ENCODE measurements around the gene ACTN3. TPM values are rescaled to one million over a fixed set of nuclear protein-coding genes. Genes with fewer than 3 reads are reported as not detected.
"Not testable (repeated sequence)": the region's sequence is repeated elsewhere in the genome, so short reads cannot be mapped to it uniquely, and the experiment has no call there.

ACTN3 gene
- total RNA-seq, 2 donors from 2014 or later = 0.12 to 0.73 TPM

DNA sequence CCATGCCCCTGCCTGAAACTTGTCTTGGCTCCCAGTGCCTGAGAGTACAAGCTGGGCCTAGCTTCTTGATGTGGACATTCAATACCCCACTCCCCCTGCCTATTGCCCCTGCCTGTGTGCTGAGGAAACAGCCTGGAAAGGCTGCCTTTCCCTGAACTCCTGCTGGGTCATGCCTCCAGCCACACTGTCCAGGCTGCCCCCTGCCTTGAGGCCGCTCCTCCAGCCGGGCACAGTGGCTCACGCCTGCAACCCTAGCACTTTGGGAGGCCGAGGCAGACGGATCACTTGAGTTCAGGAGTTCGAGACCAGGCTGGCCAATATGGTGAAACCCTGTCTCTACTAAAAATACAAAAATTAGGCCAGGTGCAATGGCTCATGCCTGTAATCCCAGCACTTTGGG lies 56.4 kb downstream of the ACTN3 start:
- no peaks in the 10 kb centered on the region for H3K27me3 Mint-ChIP-seq
- no peaks in the 10 kb centered on the region for H3K36me3 Mint-ChIP-seq
- no peaks in the 10 kb centered on the region for H3K4me1 Mint-ChIP-seq (ENCODE audit: low read depth in 2 of 2)
- no peaks in the 10 kb centered on the region for H3K9me3 Mint-ChIP-seq
- H3K27ac Mint-ChIP-seq = no peak overlapping the region
- no peak for DNase-seq (ENCODE audit: low spot score)
- H3K4me3 Mint-ChIP-seq = no peak overlapping the region
- no peak for ATAC-seq

GRCh38 chr11:66604155-66604554 lies 57.5 kb downstream of the ACTN3 start:
- no peaks in the 10 kb centered on the region for H3K4me1 Mint-ChIP-seq (ENCODE audit: low read depth in 2 of 2)
- DNase-seq (ENCODE audit: low spot score) (no peak), ATAC-seq (no peak)
- no peak overlapping the region for H3K27ac Mint-ChIP-seq
- H3K4me3 Mint-ChIP-seq = no peak overlapping the region
- H3K27me3 Mint-ChIP-seq = no peaks in the 10 kb centered on the region
- H3K36me3 Mint-ChIP-seq = no peaks in the 10 kb centered on the region
- no peaks in the 10 kb centered on the region for H3K9me3 Mint-ChIP-seq

DNA sequence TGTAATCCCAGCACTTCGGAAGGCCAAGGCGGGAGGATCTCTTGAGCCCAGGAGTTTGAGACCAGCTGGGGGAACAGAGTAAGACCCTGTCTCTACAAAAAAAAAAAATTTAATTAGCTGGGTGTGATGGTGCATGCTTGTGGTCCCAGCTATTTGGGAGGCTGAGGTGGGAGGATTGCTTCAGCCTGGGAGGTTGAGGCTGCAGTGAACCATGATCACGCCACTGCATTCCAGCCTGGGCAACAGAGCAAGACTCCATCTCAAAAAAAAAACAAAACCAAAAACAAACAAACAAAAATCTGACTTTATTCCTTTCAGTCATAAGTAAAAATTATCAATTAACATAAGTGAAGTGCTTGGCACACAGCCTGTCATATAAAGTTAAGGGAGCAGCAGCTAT lies 59.9 kb downstream of the ACTN3 start:
- not testable (repeated sequence) for DNase-seq (ENCODE audit: low spot score); ATAC-seq; H3K9me3 Mint-ChIP-seq; H3K27ac Mint-ChIP-seq; H3K27me3 Mint-ChIP-seq; H3K4me3 Mint-ChIP-seq; H3K36me3 Mint-ChIP-seq
- peaks cover 3 to 14% of the 10 kb centered on the region in 2 donors for H3K4me1 Mint-ChIP-seq (ENCODE audit: low read depth in 2 of 2)

DNA sequence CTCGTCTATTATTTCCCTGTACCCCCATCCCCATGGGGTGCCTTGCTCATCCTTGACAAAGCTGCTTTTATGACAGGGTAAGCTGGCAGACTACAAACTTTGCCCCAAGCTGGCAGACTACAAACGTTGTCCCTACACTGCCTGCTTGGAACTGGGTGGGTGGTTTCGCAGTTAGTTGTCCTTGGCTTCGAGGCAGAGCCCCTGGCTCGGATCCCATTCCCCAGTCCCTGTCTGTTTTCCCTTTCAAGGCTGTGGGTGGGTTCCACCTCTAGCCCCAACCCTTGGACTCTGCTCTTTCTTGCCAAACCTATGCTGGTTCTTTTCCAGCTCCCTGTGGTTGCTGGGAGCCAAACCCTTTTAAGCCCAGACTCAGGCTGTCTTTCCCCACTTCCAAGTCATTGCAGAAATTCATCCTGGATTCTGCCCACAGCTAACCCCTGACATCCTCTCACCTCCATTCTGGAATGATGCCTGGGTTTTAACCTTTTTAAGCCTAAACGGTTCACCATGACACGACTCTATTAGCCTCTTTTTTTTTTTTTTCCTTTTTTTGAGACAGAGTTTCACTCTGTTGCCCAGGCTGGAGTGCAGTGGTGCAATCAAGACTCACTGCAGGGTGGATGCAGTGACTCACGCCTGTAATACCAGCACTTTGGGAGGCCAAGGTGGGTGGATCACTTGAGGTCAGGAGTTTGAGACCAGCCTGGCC lies 60.6 kb downstream of the ACTN3 start:
- H3K27ac Mint-ChIP-seq = peak overlapping the region in 1 of 2 donors; percentile 39
- no peaks in the 10 kb centered on the region for H3K9me3 Mint-ChIP-seq
- no peak overlapping the region for H3K4me3 Mint-ChIP-seq
- H3K4me1 Mint-ChIP-seq (ENCODE audit: low read depth in 2 of 2) = peaks cover 3 to 14% of the 10 kb centered on the region in 2 donors
- no peaks in the 10 kb centered on the region for H3K27me3 Mint-ChIP-seq
- DNase-seq (ENCODE audit: low spot score) (no peak), ATAC-seq (no peak)
- no peaks in the 10 kb centered on the region for H3K36me3 Mint-ChIP-seq

GRCh38 chr11:66609721-66610617 lies 63.3 kb downstream of the ACTN3 start:
- peak overlapping the region; percentile 19 to 68 for H3K27ac Mint-ChIP-seq

DNA sequence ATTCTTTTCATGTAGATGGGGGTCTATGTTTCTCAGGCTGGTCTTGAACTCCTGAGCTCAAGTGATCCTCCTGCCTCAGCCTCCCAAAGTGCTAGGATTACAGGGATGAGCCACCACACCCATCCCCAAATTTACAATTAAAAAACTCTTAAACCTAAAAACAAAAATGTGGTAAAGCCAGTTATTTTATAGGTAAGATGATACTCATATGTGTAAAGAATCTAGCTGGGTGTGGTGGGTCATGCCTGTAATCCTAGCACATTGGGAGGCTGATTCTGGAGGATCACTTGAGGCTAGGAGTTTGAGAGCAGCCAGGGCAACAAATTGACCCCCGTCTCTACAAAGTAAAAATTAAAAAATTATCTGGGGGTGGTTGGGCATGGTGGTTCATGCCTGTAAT lies 65.8 kb downstream of the ACTN3 start:
- DNase-seq (ENCODE audit: low spot score) (no peak), ATAC-seq (no peak)
- peaks cover 17 to 26% of the 10 kb centered on the region in 2 donors for H3K4me1 Mint-ChIP-seq (ENCODE audit: low read depth in 2 of 2)
- H3K9me3 Mint-ChIP-seq = no peaks in the 10 kb centered on the region
- no peak overlapping the region for H3K4me3 Mint-ChIP-seq
- peaks cover under 1% of the 10 kb centered on the region for H3K36me3 Mint-ChIP-seq
- no peak overlapping the region for H3K27ac Mint-ChIP-seq
- no peaks in the 10 kb centered on the region for H3K27me3 Mint-ChIP-seq

More at GRCh38 chr11:66609721-66610617, 63.3 kb downstream of the ACTN3 start:
- ATAC-seq (no peak), DNase-seq (ENCODE audit: low spot score) (no peak)
- Mint-ChIP-seq H3K4me3 (no peak overlapping the region), H3K9me3 (no peaks in the 10 kb centered on the region), H3K4me1 (ENCODE audit: low read depth in 2 of 2) (peaks cover 3 to 14% of the 10 kb centered on the region in 2 donors), H3K36me3 (no peaks in the 10 kb centered on the region), H3K27me3 (no peaks in the 10 kb centered on the region)

Other genes starting within 250 kb of the ACTN3 start
- under 1 TPM; 0.10 to 0.59 TPM for gene CD248, start 229.9 kb upstream of the ACTN3 start, total RNA-seq
- gene RIN1, start 210.5 kb upstream of the ACTN3 start, total RNA-seq = 1 to 10 TPM in 1 of 2 donors, under 1 TPM in 1; 0.43 to 2.1 TPM
- gene BRMS1, start 201.8 kb upstream of the ACTN3 start, total RNA-seq = 10 to 100 TPM; 53.2 to 64.5 TPM
- 1 to 10 TPM; 3.5 to 5.4 TPM for gene B4GAT1, start 199.3 kb upstream of the ACTN3 start, total RNA-seq
- gene SLC29A2, start 175.1 kb upstream of the ACTN3 start, total RNA-seq = 10 to 100 TPM in 1 of 2 donors, 1 to 10 TPM in 1; 2.4 to 13.6 TPM
- gene NPAS4, start 125.9 kb upstream of the ACTN3 start, total RNA-seq = not detected
- 100 to 1,000 TPM in 1 of 2 donors, 10 to 100 TPM in 1; 58.7 to 112 TPM for gene MRPL11, start 108.1 kb upstream of the ACTN3 start, total RNA-seq
- 1 to 10 TPM; 5.4 to 6.0 TPM for gene PELI3, start 80.0 kb upstream of the ACTN3 start, total RNA-seq
- gene DPP3, start 66.5 kb upstream of the ACTN3 start, total RNA-seq = 100 to 1,000 TPM in 1 of 2 donors, 10 to 100 TPM in 1; 77.4 to 122 TPM
- gene BBS1, start 36.3 kb upstream of the ACTN3 start, total RNA-seq = 10 to 100 TPM; 20.5 to 21.7 TPM
- 10 to 100 TPM; 15.9 to 19.5 TPM for gene ZDHHC24, start 855 bp upstream of the ACTN3 start, total RNA-seq
- gene CTSF, start 21.7 kb downstream of the ACTN3 start, total RNA-seq = 1 to 10 TPM; 2.7 to 3.8 TPM
- gene CCDC87, start 46.2 kb downstream of the ACTN3 start, total RNA-seq = not detected
- gene CCS, start 46.3 kb downstream of the ACTN3 start, total RNA-seq = 10 to 100 TPM; 29.0 to 31.0 TPM
- gene RBM14, start 69.7 kb downstream of the ACTN3 start, total RNA-seq = 100 to 1,000 TPM; 122 to 201 TPM
- 100 to 1,000 TPM; 142 to 162 TPM for gene RBM4, start 91.8 kb downstream of the ACTN3 start, total RNA-seq
- gene RBM4B, start 131.0 kb downstream of the ACTN3 start, total RNA-seq = 10 to 100 TPM; 14.8 to 16.7 TPM
- gene SPTBN2, start 182.3 kb downstream of the ACTN3 start, total RNA-seq = under 1 TPM in 1 of 2 donors, not detected in 1; 0.93 TPM

Data from natural killer cell treated with Interleukin-12 subunit alpha and Interleukin-12 subunit beta and Interleukin-15 and Interleukin-18, amount 100 ng/mL, for 72 hours (primary cell).